SK-N-SH treated with all-trans-retinoic acid at 6 μM for 48 hours (cell line): ENCODE measurements around the gene UNKL.

Experiments
- CREB5 ChIP-seq: fragments of 250-450 bp; sonication (Bioruptor Pico); IDR thresholded peaks from 2 replicates; pipeline ENCODE4 v1.5.1; 2020; ENCODE audit warnings: low read depth, mild to moderate bottlenecking, moderate library complexity
- ZNF70 ChIP-seq: fragments of 450-650 bp; formaldehyde crosslinking; IDR thresholded peaks from 2 replicates; pipeline ENCODE4 v1.5.0; 2020; ENCODE audit warnings: mild to moderate bottlenecking, moderate library complexity

GRCh38 chr16:1330260-1330914 is 84.1 kb downstream of the UNKL start:
- no peak for TF ChIP-seq ZNF70 (CRISPR knock-in tag)
- TF ChIP-seq CREB5 (CRISPR knock-in tag): no peak
